K562 treated with DMSO at 1 percent for 4 hours (cell line): ENCODE results near the gene HSPA6. TPM values are rescaled to one million over a fixed set of nuclear protein-coding genes. Genes with fewer than 3 reads are reported as not detected.

ENCODE experiments used
- total RNA-seq: library from RNA; unstranded; fragments of 300-600 nt; gene quantifications from 2 replicates; pipeline ENCODE4 v1.2.3, GENCODE V29; 2022; ENCODE audit not compliant: insufficient read depth

HSPA6 gene
- total RNA-seq = 8.0 and 8.7 TPM in 2 replicates

DNA sequence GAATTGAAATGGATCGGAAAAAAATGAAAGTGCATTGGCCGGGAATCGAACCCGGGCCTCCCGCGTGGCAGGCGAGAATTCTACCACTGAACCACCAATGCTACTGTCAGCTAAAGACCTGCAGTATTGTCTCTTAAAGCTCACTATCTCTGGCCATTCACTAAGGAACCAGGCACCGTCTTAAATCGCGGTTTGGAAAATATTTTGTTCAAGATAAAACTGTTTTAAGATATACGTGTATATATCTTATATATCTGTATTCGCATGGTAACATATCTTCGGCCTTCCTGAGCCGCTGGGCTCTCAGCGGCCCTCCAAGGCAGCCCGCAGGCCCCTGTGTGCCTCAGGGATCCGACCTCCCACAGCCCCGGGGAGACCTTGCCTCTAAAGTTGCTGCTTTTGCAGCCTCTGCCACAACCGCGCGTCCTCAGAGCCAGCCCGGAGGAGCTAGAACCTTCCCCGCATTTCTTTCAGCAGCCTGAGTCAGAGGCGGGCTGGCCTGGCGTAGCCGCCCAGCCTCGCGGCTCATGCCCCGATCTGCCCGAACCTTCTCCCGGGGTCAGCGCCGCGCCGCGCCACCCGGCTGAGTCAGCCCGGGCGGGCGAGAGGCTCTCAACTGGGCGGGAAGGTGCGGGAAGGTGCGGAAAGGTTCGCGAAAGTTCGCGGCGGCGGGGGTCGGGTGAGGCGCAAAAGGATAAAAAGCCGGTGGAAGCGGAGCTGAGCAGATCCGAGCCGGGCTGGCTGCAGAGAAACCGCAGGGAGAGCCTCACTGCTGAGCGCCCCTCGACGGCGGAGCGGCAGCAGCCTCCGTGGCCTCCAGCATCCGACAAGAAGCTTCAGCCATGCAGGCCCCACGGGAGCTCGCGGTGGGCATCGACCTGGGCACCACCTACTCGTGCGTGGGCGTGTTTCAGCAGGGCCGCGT, at the start of gene HSPA6:
Gene HSPA6, plus strand, starts transcription at position 724 of the 925 bp plus-strand sequence. Its CDS starts 119 bp downstream, at position 843.

DNA sequence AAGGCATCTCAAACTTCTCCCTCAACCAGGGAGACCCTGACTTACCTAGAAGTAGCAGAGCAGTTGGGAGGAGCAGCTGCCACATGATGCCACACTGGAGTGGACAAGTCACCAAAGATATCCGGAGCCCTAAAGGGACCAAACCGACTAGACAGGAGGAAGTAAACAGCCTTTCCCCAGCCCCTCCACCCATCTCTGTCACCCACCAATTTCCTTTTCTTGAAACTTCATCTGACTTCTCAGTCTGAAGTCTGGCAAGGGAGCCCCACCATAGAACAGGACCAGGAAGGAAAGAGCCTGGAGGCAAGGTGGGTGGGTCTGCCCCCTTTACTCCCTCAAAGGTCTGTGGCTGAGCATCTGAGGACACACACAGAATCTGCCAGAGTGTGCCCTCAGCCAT, 25.3 kb downstream of the HSPA6 start, which contains the start of gene FCGR3A:
Gene FCGR3A, minus strand, starts transcription at position 167 of the 400 bp plus-strand sequence. Its CDS starts 82 bp downstream, at position 85.

Other genes with a start within 250 kb of the HSPA6 start
- gene MPZ, start 214.6 kb upstream of the HSPA6 start, total RNA-seq = 2.5 and 3.4 TPM in 2 replicates
- gene SDHC, start 210.2 kb upstream of the HSPA6 start, total RNA-seq = 128 and 155 TPM in 2 replicates
- gene CFAP126, start 156.7 kb upstream of the HSPA6 start, total RNA-seq = not detected in 2 replicates
- gene FCGR2A, start 19.1 kb upstream of the HSPA6 start, total RNA-seq = 70.3 and 85.1 TPM in 2 replicates
- gene FCGR3A, start 25.3 kb downstream of the HSPA6 start, total RNA-seq = not detected in 2 replicates
- not detected in 2 replicates for gene FCGR3B, start 106.6 kb downstream of the HSPA6 start, total RNA-seq
- 10.1 and 14.7 TPM in 2 replicates for gene FCGR2B, start 138.6 kb downstream of the HSPA6 start, total RNA-seq
- gene FCRLA, start 182.7 kb downstream of the HSPA6 start, total RNA-seq = 5.3 and 17.7 TPM in 2 replicates
- 1.5 and 4.3 TPM in 2 replicates for gene FCRLB, start 197.0 kb downstream of the HSPA6 start, total RNA-seq
- 32.9 and 39.8 TPM in 2 replicates for gene DUSP12, start 225.2 kb downstream of the HSPA6 start, total RNA-seq
- gene ATF6, start 241.8 kb downstream of the HSPA6 start, total RNA-seq = 20.7 and 20.8 TPM in 2 replicates